Activated CD8-positive, alpha-beta memory T cell treated with anti-CD3 and anti-CD28 coated beads, Interleukin-2, amount 10 ng/mL, durations not matched to agents 7 days and 5 days (primary cell): Measurements from ENCODE around the gene WDFY2. TPM values are rescaled to one million over a fixed set of nuclear protein-coding genes. Genes with fewer than 3 reads are reported as not detected.

Source experiments
- ATAC-seq: fragments of 150-1000 bp; cut with Tn5 transposase; one replicate; pipeline ENCODE4 v1.10.0; 2021; ENCODE audit warnings: moderate library complexity
- CTCF ChIA-PET: fragments of 350-600 bp; sonication (Branson Sonifier 250); formaldehyde crosslinking; loops from one replicate; lab custom pipeline; 2021; ENCODE audit warnings: antibody characterized with exemption; lab: Charles Lee
- DNase-seq: peaks from one replicate; pipeline ENCODE4 v3.0.0-alpha.2; 2020
- H3K27ac Mint-ChIP-seq: one replicate; pipeline ENCODE4 v1.8.0; 2021; ENCODE audit warnings: mild to moderate bottlenecking, mixed read lengths
- H3K27me3 Mint-ChIP-seq: one replicate; pipeline ENCODE4 v1.8.0; 2021; ENCODE audit warnings: mixed read lengths
- H3K36me3 Mint-ChIP-seq: one replicate; pipeline ENCODE4 v1.8.0; 2021; ENCODE audit warnings: mild to moderate bottlenecking, mixed read lengths
- H3K4me1 Mint-ChIP-seq: one replicate; pipeline ENCODE4 v1.8.0; 2021; ENCODE audit warnings: mixed read lengths
- H3K4me3 Mint-ChIP-seq: one replicate; pipeline ENCODE4 v1.8.0; 2021; ENCODE audit warnings: mild to moderate bottlenecking, moderate library complexity, mixed read lengths
- H3K9me3 Mint-ChIP-seq: one replicate; pipeline ENCODE4 v1.8.0; 2022; ENCODE audit warnings: low read depth, mixed read lengths
- total RNA-seq, 2 experiments: library from RNA; stranded (reverse); gene quantifications; one replicate each; pipeline ENCODE4 v1.2.3, GENCODE V29; 2021

WDFY2 gene
- total RNA-seq, 2 experiments from 2014 or later: 9.1 to 11.9 TPM

DNA sequence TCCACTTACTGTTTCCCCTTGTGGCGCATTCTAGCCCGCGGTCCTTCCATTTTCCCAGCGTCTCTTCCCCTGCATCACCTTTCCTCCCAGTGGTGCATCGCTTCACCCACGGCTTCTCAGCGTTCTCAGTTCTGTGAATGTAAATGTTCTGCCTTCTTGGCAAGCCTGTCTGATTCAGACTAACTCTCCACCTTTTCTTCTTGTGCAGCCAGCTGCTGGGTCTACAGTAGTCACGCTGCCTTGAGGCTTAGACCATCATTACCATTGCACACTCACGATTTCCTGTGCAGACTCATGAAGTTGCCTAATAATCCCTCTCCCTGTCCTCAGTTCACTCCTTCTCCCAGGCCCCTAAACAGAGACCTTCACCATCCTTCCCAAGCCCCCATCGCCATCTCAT is 144.7 kb downstream of the WDFY2 start:
- Mint-ChIP-seq H3K4me1 (peaks cover 8% of the 10 kb centered on the region), H3K27me3 (no peaks in the 10 kb centered on the region), H3K4me3 (no peak overlapping the region), H3K27ac (no peak overlapping the region), H3K9me3 (no peaks in the 10 kb centered on the region), H3K36me3 (peaks cover 13% of the 10 kb centered on the region)
- ATAC-seq (peak; percentile 47), DNase-seq (no peak)
- CTCF ChIA-PET: interaction anchor here (1.3 kb wide), 1 partner anchor 69 kb away, joined by 7 read pairs; no protein-coding TSS in a partner anchor

DNA sequence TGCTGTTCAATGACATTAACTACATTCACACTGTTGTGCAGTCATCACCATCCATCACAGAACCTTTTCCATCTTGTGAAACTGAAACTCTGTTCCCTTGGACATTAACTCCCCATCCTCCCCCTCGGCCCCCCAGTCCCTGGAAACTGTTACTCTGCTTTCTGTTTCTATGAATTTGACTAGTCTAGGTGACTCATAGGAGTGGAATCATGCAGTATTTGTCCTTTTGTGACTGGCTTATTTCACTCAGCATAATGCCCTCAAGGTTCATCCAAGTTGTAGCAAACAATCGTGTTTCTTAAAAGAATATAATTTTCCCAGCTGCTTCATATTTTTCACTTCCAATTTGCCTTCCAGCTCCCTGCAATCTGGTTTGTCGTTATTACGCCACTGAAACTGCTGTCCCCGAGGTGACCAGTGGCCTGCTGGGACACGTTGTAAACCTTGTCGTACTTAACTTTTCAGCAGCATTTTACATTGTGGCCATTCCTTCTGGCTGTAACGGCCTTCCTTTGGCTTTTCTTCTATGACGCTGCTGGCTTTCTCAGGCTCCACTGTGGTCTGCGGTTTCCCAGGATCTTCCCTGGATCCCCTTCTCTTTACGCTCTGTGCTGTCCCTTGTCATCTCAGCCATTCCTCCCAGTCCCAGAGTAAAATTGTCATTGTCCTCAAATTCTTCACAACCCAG is 145.7 kb downstream of the WDFY2 start:
- CTCF ChIA-PET: no interaction called here
- H3K4me3 Mint-ChIP-seq: no peak overlapping the region
- peak; percentile 48 for ATAC-seq

GRCh38 chr13:51730927-51731326 is 146.7 kb downstream of the WDFY2 start:
- ATAC-seq: no peak
- no peak for DNase-seq
- H3K36me3 Mint-ChIP-seq: peaks cover 12% of the 10 kb centered on the region
- H3K4me1 Mint-ChIP-seq: peaks cover 8% of the 10 kb centered on the region
- no peak overlapping the region for H3K4me3 Mint-ChIP-seq
- H3K27ac Mint-ChIP-seq: no peak overlapping the region
- no peaks in the 10 kb centered on the region for H3K9me3 Mint-ChIP-seq
- CTCF ChIA-PET: no interaction called here
- no peaks in the 10 kb centered on the region for H3K27me3 Mint-ChIP-seq

More for the DNA sequence above, 145.7 kb downstream of the WDFY2 start:
- Mint-ChIP-seq H3K4me1 (peaks cover 8% of the 10 kb centered on the region), H3K27ac (no peak overlapping the region), H3K27me3 (no peaks in the 10 kb centered on the region), H3K9me3 (no peaks in the 10 kb centered on the region), H3K36me3 (peaks cover 13% of the 10 kb centered on the region)
- peak; percentile 56 for DNase-seq

- ATAC-seq: no peak
- Mint-ChIP-seq H3K27me3 (no peaks in the 10 kb centered on the region), H3K36me3 (peaks cover 11% of the 10 kb centered on the region), H3K9me3 (no peaks in the 10 kb centered on the region), H3K4me3 (no peak overlapping the region), H3K4me1 (peaks cover 8% of the 10 kb centered on the region), H3K27ac (no peak overlapping the region)
- no peak for DNase-seq
- CTCF ChIA-PET: no interaction called here
Measured at GRCh38 chr13:51731759-51732158, 147.5 kb downstream of the WDFY2 start.

GRCh38 chr13:51733374-51734298 is 149.4 kb downstream of the WDFY2 start:
- no peak overlapping the region for H3K27ac Mint-ChIP-seq
- H3K4me1 Mint-ChIP-seq: peaks cover 15% of the 10 kb centered on the region
- H3K4me3 Mint-ChIP-seq: no peak overlapping the region
- no peaks in the 10 kb centered on the region for H3K27me3 Mint-ChIP-seq
- CTCF ChIA-PET: no interaction called here
- peaks cover 5% of the 10 kb centered on the region for H3K36me3 Mint-ChIP-seq
- ATAC-seq (no peak), DNase-seq (no peak)
- no peaks in the 10 kb centered on the region for H3K9me3 Mint-ChIP-seq

GRCh38 chr13:51734786-51735185 is 150.5 kb downstream of the WDFY2 start:
- Mint-ChIP-seq H3K9me3 (no peaks in the 10 kb centered on the region), H3K36me3 (peaks cover 11% of the 10 kb centered on the region), H3K4me1 (peaks cover 20% of the 10 kb centered on the region), H3K4me3 (no peak overlapping the region), H3K27me3 (no peaks in the 10 kb centered on the region), H3K27ac (no peak overlapping the region)
- no peak for ATAC-seq
- DNase-seq: no peak
- CTCF ChIA-PET: no interaction called here

GRCh38 chr13:51737609-51738008 is 153.3 kb downstream of the WDFY2 start:
- CTCF ChIA-PET: no interaction called here
- DNase-seq (peak; percentile 55), ATAC-seq (peak; percentile 30)
- Mint-ChIP-seq H3K4me1 (peaks cover 17% of the 10 kb centered on the region), H3K27me3 (no peaks in the 10 kb centered on the region), H3K4me3 (peak overlapping the region; percentile 6), H3K36me3 (peaks cover 9% of the 10 kb centered on the region), H3K27ac (peak overlapping the region; percentile 45), H3K9me3 (no peaks in the 10 kb centered on the region)

- Mint-ChIP-seq H3K4me3 (no peak overlapping the region), H3K36me3 (peaks cover 9% of the 10 kb centered on the region), H3K4me1 (peaks cover 17% of the 10 kb centered on the region), H3K27me3 (no peaks in the 10 kb centered on the region), H3K27ac (no peak overlapping the region), H3K9me3 (no peaks in the 10 kb centered on the region)
- CTCF ChIA-PET: no interaction called here
- DNase-seq (no peak), ATAC-seq (peak; percentile 71)
Measured at GRCh38 chr13:51738226-51738905, 154.1 kb downstream of the WDFY2 start.

GRCh38 chr13:51739027-51739764 is 154.9 kb downstream of the WDFY2 start:
- H3K4me1 Mint-ChIP-seq: peaks cover 17% of the 10 kb centered on the region
- H3K27me3 Mint-ChIP-seq: no peaks in the 10 kb centered on the region
- H3K36me3 Mint-ChIP-seq: peaks cover 13% of the 10 kb centered on the region
- H3K9me3 Mint-ChIP-seq: no peaks in the 10 kb centered on the region
- ATAC-seq (no peak), DNase-seq (no peak)
- H3K4me3 Mint-ChIP-seq: no peak overlapping the region
- no peak overlapping the region for H3K27ac Mint-ChIP-seq
- CTCF ChIA-PET: interaction anchor here (1.2 kb wide), 1 partner anchor 25 kb away, joined by 3 read pairs; no protein-coding TSS in a partner anchor

- Mint-ChIP-seq H3K4me3 (no peak overlapping the region), H3K27me3 (no peaks in the 10 kb centered on the region), H3K4me1 (peaks cover 17% of the 10 kb centered on the region), H3K27ac (no peak overlapping the region), H3K9me3 (no peaks in the 10 kb centered on the region), H3K36me3 (peaks cover 17% of the 10 kb centered on the region)
- DNase-seq: no peak
- no peak for ATAC-seq
- CTCF ChIA-PET: no interaction called here
Measured at GRCh38 chr13:51740698-51741097, 156.4 kb downstream of the WDFY2 start.

DNA sequence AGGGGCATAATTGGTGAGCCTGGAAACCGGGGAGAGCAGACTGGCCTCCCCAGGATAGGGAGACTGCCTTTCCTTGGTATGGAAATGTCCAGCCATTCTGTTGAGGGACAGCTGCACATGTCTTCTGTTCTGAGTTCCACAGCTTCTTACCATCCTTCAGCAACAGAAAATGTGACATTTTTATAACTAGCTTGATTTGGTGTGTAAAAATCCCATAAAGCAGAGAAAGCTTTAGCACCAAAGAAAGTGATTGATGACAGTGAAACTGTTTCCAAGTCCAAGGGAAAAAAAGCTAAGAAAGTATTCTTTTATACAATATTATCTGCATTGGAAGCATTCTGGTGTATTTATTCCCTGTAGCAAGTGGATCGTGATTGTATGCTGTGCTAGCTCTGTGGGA is 157.8 kb downstream of the WDFY2 start:
- Mint-ChIP-seq H3K9me3 (no peaks in the 10 kb centered on the region), H3K27me3 (no peaks in the 10 kb centered on the region), H3K36me3 (peaks cover 19% of the 10 kb centered on the region), H3K4me3 (no peak overlapping the region), H3K4me1 (peaks cover 17% of the 10 kb centered on the region), H3K27ac (no peak overlapping the region)
- no peak for DNase-seq
- CTCF ChIA-PET: no interaction called here
- ATAC-seq: no peak

DNA sequence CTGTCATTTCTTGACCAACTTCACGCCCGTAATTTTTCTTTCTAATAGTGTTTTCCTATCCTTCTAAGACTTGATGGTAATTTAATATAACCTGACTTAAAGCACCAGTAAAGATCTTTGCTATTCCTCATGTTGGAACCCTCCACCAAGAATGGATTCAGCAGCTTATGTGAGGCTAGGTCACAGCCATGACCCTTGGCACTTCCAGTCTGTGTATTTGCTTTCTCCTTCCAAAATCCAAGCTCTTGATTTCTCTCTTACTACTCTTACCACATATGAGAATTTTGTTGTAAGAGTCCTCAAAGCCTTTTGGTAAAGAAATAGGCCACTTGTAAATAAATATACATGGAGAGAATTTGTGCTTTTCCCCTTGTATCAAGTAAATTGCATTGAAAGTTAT is 158.3 kb downstream of the WDFY2 start:
- Mint-ChIP-seq H3K36me3 (peaks cover 22% of the 10 kb centered on the region), H3K4me3 (no peak overlapping the region), H3K27ac (no peak overlapping the region), H3K9me3 (no peaks in the 10 kb centered on the region), H3K27me3 (no peaks in the 10 kb centered on the region), H3K4me1 (peaks cover 12% of the 10 kb centered on the region)
- CTCF ChIA-PET: interaction anchor here (1.0 kb wide), 1 partner anchor 157 kb away, joined by 3 read pairs; no protein-coding TSS in a partner anchor
- ATAC-seq: no peak
- no peak for DNase-seq

GRCh38 chr13:51745243-51745642 is 161.0 kb downstream of the WDFY2 start:
- CTCF ChIA-PET: no interaction called here
- Mint-ChIP-seq H3K4me3 (no peak overlapping the region), H3K27me3 (no peaks in the 10 kb centered on the region), H3K4me1 (no peaks in the 10 kb centered on the region), H3K9me3 (peaks cover 6% of the 10 kb centered on the region), H3K27ac (no peak overlapping the region), H3K36me3 (peaks cover 28% of the 10 kb centered on the region)
- DNase-seq (no peak), ATAC-seq (no peak)
